Measurements from ENCODE around the gene PRLHR.

- TF ChIP-seq NFE2L2 (IDR thresholded peaks at IDR 0.05; ENCODE audit: low read depth, low read length) = no peak
- no peak for TF ChIP-seq CEBPB (IDR thresholded peaks at IDR 0.05; ENCODE audit: low read depth, low read length)
- TF ChIP-seq CTCF (conservative IDR thresholded peaks at IDR 0.05; ENCODE audit: low read depth, low read length) = no peak
- TF ChIP-seq FOS (IDR thresholded peaks at IDR 0.05; ENCODE audit: low read depth, low read length) = no peak
- TF ChIP-seq ELK1 (IDR thresholded peaks at IDR 0.05; ENCODE audit: borderline replicate concordance, low read depth, low read length) = no peak
- no peak for TF ChIP-seq POLR2A (IDR thresholded peaks at IDR 0.05; ENCODE audit: low read depth, low read length)
- TF ChIP-seq MAZ (IDR thresholded peaks at IDR 0.05; ENCODE audit: borderline replicate concordance, low read depth, low read length) = no peak
- no peak for TF ChIP-seq SMC3 (IDR thresholded peaks at IDR 0.05; ENCODE audit: low read depth, low read length)
- no peak for TF ChIP-seq RAD21 (IDR thresholded peaks at IDR 0.05; ENCODE audit: low read length)
- TF ChIP-seq RFX5 (IDR thresholded peaks at IDR 0.05; ENCODE audit: low read depth, low read length) = no peak
- TF ChIP-seq MAFK (IDR thresholded peaks at IDR 0.05; ENCODE audit: low read depth, low read length) = no peak
- TF ChIP-seq BHLHE40 (IDR thresholded peaks at IDR 0.05; ENCODE audit: low read depth, low read length) = no peak
- TF ChIP-seq RCOR1 (IDR thresholded peaks at IDR 0.05; ENCODE audit: insufficient replicate concordance, low read length) = no peak
These were observed 48.2 kb downstream of the PRLHR start for GRCh38 chr10:118547282-118547681.
